ENCODE data around the gene NBDY.
"Not testable (repeated sequence)": the region's sequence is repeated elsewhere in the genome, so short reads cannot be mapped to it uniquely, and the experiment has no call there.

The NBDY gene

GRCh38 chrX:56804867-56805266 lies 75.8 kb downstream of the NBDY start:
- in situ Hi-C loops (cut with MboI; ENCODE audit: low sequenced_read_pairs): no loop called here
- H3K4me1 ChIP-seq: no peaks in the 10 kb centered on the region

GRCh38 chrX:56805399-56805798 lies 76.4 kb downstream of the NBDY start:
- H3K9me3 ChIP-seq: no peaks in the 10 kb centered on the region
- H3K4me1 ChIP-seq: no peaks in the 10 kb centered on the region
- no peaks in the 10 kb centered on the region for H3K27me3 ChIP-seq (ENCODE audit: low read depth)
- H3K36me3 ChIP-seq (replicated peaks): no peaks in the 10 kb centered on the region
- no peak for DNase-seq (ENCODE audit: low spot score in 2 of 2)
- H3K4me3 ChIP-seq: no peak overlapping the region
- in situ Hi-C loops (cut with MboI; ENCODE audit: low sequenced_read_pairs): no loop called here

More at GRCh38 chrX:56804867-56805266, 75.8 kb downstream of the NBDY start:
- Histone ChIP-seq H3K9me3 (no peaks in the 10 kb centered on the region), H3K36me3 (replicated peaks) (no peaks in the 10 kb centered on the region), H3K4me3 (no peak overlapping the region), H3K27me3 (ENCODE audit: low read depth) (no peaks in the 10 kb centered on the region)
- DNase-seq (ENCODE audit: low spot score in 2 of 2): no peak

GRCh38 chrX:56806176-56806575 lies 77.1 kb downstream of the NBDY start:
- in situ Hi-C loops (cut with MboI; ENCODE audit: low sequenced_read_pairs); H3K4me3 ChIP-seq; H3K9me3 ChIP-seq; H3K27me3 ChIP-seq (ENCODE audit: low read depth); DNase-seq (ENCODE audit: low spot score in 2 of 2); H3K4me1 ChIP-seq; H3K36me3 ChIP-seq (replicated peaks): not testable (repeated sequence)

DNA sequence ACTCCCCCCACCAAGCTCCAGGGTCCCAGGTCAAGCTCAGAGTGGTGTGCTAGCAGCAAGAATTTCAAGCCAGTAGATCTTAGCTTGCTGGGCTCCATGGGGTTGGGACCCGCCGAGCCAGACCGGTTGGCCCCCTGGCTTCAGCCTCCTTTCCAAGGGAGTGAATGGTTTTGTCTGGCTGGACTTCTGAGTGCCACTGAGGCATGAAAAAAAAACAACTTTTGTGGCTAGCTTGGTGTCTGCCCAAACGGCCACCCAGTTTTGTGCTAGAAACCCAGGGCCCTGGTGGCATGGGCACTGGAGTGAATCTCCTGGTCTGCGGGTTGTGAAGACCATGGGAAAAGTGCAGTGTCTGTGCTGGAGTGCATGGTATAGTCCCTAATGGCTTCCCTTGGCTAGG lies 82.6 kb downstream of the NBDY start:
- in situ Hi-C loops (cut with MboI; ENCODE audit: low sequenced_read_pairs): no loop called here
- Histone ChIP-seq H3K4me1 (no peaks in the 10 kb centered on the region), H3K27me3 (ENCODE audit: low read depth) (no peaks in the 10 kb centered on the region), H3K36me3 (replicated peaks) (no peaks in the 10 kb centered on the region), H3K4me3 (no peak overlapping the region), H3K9me3 (no peaks in the 10 kb centered on the region)
- no peak for DNase-seq (ENCODE audit: low spot score in 2 of 2)

GRCh38 chrX:56812515-56813105 lies 83.6 kb downstream of the NBDY start:
- no peak for DNase-seq (ENCODE audit: low spot score in 2 of 2)
- Histone ChIP-seq H3K4me3 (no peak overlapping the region), H3K9me3 (no peaks in the 10 kb centered on the region), H3K4me1 (no peaks in the 10 kb centered on the region), H3K36me3 (replicated peaks) (no peaks in the 10 kb centered on the region), H3K27me3 (ENCODE audit: low read depth) (no peaks in the 10 kb centered on the region)
- in situ Hi-C loops (cut with MboI; ENCODE audit: low sequenced_read_pairs): no loop called here

GRCh38 chrX:56813318-56813837 lies 84.3 kb downstream of the NBDY start:
- H3K4me3 ChIP-seq: no peak overlapping the region
- DNase-seq (ENCODE audit: low spot score in 2 of 2): no peak
- no peaks in the 10 kb centered on the region for H3K9me3 ChIP-seq
- in situ Hi-C loops (cut with MboI; ENCODE audit: low sequenced_read_pairs): no loop called here
- no peaks in the 10 kb centered on the region for H3K4me1 ChIP-seq
- H3K36me3 ChIP-seq (replicated peaks): no peaks in the 10 kb centered on the region
- H3K27me3 ChIP-seq (ENCODE audit: low read depth): no peaks in the 10 kb centered on the region

DNA sequence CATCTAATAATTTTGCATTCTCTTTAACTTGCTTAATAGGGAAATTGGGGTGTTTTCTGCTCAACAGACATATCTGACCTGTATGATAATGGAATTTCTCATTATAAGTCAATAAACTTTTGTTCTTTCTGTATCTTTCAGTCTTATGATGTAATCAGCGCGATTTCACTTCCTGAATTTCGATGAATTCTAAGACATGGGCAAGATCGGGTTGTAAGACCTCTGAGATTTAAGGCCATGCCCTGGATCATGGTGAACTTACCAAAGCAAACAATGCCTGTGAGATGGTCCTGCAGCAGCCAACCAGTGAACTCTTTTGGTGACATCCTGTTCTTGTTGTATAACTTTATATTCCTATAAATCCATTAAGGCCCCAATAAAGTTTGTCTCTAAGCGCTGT lies 88.1 kb downstream of the NBDY start:
- no peak overlapping the region for H3K4me3 ChIP-seq
- H3K36me3 ChIP-seq (replicated peaks): no peaks in the 10 kb centered on the region
- DNase-seq (ENCODE audit: low spot score in 2 of 2): no peak
- no peaks in the 10 kb centered on the region for H3K9me3 ChIP-seq
- H3K4me1 ChIP-seq: no peaks in the 10 kb centered on the region
- no peaks in the 10 kb centered on the region for H3K27me3 ChIP-seq (ENCODE audit: low read depth)
- in situ Hi-C loops (cut with MboI; ENCODE audit: low sequenced_read_pairs): no loop called here

DNA sequence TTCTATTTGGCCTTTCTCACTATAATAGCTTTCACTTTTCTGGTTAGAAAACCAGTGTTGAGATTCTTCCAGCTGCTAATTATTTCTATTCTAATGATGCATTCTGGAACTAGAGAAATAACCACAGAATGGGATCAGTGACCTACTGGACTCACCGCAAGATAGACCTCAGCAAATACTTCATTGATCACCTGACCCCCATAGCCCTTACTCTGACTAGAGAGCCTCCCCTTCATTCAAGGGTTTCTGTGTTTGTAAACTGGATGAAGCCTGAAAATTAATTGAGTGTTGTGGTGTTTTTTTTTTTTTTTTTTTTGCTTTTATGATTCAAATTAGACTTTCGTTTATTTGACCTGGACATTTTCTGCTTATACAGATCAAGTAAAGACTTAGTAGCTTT lies 97.0 kb downstream of the NBDY start:
- H3K9me3 ChIP-seq: no peaks in the 10 kb centered on the region
- no peak for DNase-seq (ENCODE audit: low spot score in 2 of 2)
- no peaks in the 10 kb centered on the region for H3K27me3 ChIP-seq (ENCODE audit: low read depth)
- in situ Hi-C loops (cut with MboI; ENCODE audit: low sequenced_read_pairs): no loop called here
- no peak overlapping the region for H3K4me3 ChIP-seq
- H3K36me3 ChIP-seq (replicated peaks): no peaks in the 10 kb centered on the region
- no peaks in the 10 kb centered on the region for H3K4me1 ChIP-seq

DNA sequence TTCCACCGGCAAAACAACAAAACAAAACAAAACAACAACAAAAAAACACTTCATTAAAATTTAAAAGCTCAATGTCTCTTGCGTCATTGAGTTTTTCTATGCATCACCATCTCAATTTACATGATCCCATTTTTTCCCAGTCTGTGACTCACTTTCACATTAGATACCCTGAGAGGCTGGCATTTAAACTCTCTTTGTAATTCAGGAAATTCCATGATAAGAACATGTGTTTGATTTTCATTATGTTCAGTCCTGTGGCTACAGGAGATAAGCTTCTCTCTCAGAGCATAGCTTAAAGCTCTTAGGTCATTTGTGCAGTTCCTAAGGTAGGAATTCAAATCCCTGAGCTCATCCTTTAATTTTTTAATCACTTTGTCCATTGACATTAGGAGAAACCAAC lies 104.6 kb downstream of the NBDY start:
- in situ Hi-C loops (cut with MboI; ENCODE audit: low sequenced_read_pairs): no loop called here
- no peaks in the 10 kb centered on the region for H3K4me1 ChIP-seq
- no peak overlapping the region for H3K4me3 ChIP-seq
- no peak for DNase-seq (ENCODE audit: low spot score in 2 of 2)
- H3K36me3 ChIP-seq (replicated peaks): no peaks in the 10 kb centered on the region
- no peaks in the 10 kb centered on the region for H3K27me3 ChIP-seq (ENCODE audit: low read depth)
- H3K9me3 ChIP-seq: no peaks in the 10 kb centered on the region

DNA sequence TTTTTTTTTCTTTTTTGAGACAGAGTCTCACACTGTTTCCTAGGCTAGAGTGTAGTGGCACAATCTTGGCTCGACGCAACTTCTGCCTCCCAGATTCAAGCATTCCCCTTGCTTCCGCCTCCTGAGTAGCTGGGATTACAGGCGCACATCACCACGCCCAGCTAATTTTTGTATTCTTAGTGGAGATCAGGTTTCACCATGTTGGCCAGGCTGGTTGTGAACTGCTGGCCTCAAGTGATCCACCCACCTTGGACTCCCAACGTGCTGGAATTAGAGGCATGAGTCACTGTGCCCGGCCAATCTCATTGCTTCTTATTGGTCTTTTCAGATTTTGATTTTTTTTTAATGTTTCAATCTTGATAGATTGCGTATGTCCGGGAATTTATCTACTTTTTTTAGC lies 124.4 kb downstream of the NBDY start:
- Histone ChIP-seq H3K36me3 (replicated peaks) (no peaks in the 10 kb centered on the region), H3K4me1 (no peaks in the 10 kb centered on the region), H3K9me3 (no peaks in the 10 kb centered on the region), H3K4me3 (no peak overlapping the region), H3K27me3 (ENCODE audit: low read depth) (no peaks in the 10 kb centered on the region)
- in situ Hi-C loops (cut with MboI; ENCODE audit: low sequenced_read_pairs): no loop called here
- no peak for DNase-seq (ENCODE audit: low spot score in 2 of 2)

DNA sequence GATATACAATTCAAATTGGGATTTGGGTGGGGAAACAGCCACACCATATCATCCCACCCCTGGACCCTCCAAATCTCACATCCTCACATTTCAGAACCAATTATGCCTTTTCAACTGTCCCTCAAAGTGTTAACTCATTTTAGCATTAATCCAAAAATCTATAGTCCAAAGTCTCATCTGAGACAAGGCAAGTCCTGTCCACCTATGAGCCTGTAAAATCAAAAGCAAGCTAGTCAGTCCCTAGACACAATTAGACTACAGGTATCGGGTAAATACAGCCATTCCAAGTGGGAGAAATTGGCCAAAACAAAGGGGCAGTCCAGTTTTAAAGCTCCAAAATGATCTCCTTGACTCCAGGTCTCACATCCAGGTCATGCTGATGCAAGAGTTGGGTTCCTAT lies 128.0 kb downstream of the NBDY start:
- no peak for DNase-seq (ENCODE audit: low spot score in 2 of 2)
- in situ Hi-C loops (cut with MboI; ENCODE audit: low sequenced_read_pairs): no loop called here
- Histone ChIP-seq H3K4me1 (no peaks in the 10 kb centered on the region), H3K9me3 (no peaks in the 10 kb centered on the region), H3K4me3 (no peak overlapping the region), H3K36me3 (replicated peaks) (no peaks in the 10 kb centered on the region), H3K27me3 (ENCODE audit: low read depth) (no peaks in the 10 kb centered on the region)

GRCh38 chrX:56860888-56861287 lies 131.8 kb downstream of the NBDY start:
- Histone ChIP-seq H3K4me1 (no peaks in the 10 kb centered on the region), H3K4me3 (no peak overlapping the region), H3K9me3 (no peaks in the 10 kb centered on the region), H3K27me3 (ENCODE audit: low read depth) (no peaks in the 10 kb centered on the region), H3K36me3 (replicated peaks) (no peaks in the 10 kb centered on the region)
- no peak for DNase-seq (ENCODE audit: low spot score in 2 of 2)
- in situ Hi-C loops (cut with MboI; ENCODE audit: low sequenced_read_pairs): no loop called here
